Activated naive CD4-positive, alpha-beta T cell treated with anti-CD3 and anti-CD28 coated beads, Interleukin-2, amount 50 U/mL, for 72 hours (primary cell): ENCODE measurements around the gene CHMP2A. TPM values are rescaled to one million over a fixed set of nuclear protein-coding genes. Genes with fewer than 3 reads are reported as not detected.
"Not testable (repeated sequence)": the region's sequence is repeated elsewhere in the genome, so short reads cannot be mapped to it uniquely, and the experiment has no call there.

ENCODE experiments used
- ATAC-seq, 2 donors: fragments of 150-1000 bp; cut with Tn5 transposase; 2 replicates each; pipeline ENCODE4 v1.10.0; 2021; ENCODE audit warnings: mild to moderate bottlenecking in 2 of 2, moderate library complexity in 2 of 2
- DNase-seq, 2 donors: peaks; one replicate each; pipeline ENCODE4 v3.0.0; 2021 to 2022; ENCODE audit warnings: low spot score in 2 of 2
- H3K27ac Mint-ChIP-seq, 2 donors: one replicate each; pipeline ENCODE4 v1.8.0; 2022; ENCODE audit warnings: mild to moderate bottlenecking in 2 of 2, mixed read lengths in 2 of 2
- H3K36me3 Mint-ChIP-seq, 2 donors: one replicate each; pipeline ENCODE4 v1.8.0; 2022; ENCODE audit warnings: mixed read lengths in 2 of 2
- H3K9me3 Mint-ChIP-seq, 2 donors: one replicate each; pipeline ENCODE4 v1.8.0; 2022; ENCODE audit warnings: mixed read lengths in 2 of 2
- total RNA-seq, 2 donors: library from RNA; stranded (reverse); gene quantifications; one replicate each; pipeline ENCODE4 v1.2.3, GENCODE V29; 2022

CHMP2A gene
- total RNA-seq, 2 donors from 2014 or later, result 112 to 114 TPM

DNA sequence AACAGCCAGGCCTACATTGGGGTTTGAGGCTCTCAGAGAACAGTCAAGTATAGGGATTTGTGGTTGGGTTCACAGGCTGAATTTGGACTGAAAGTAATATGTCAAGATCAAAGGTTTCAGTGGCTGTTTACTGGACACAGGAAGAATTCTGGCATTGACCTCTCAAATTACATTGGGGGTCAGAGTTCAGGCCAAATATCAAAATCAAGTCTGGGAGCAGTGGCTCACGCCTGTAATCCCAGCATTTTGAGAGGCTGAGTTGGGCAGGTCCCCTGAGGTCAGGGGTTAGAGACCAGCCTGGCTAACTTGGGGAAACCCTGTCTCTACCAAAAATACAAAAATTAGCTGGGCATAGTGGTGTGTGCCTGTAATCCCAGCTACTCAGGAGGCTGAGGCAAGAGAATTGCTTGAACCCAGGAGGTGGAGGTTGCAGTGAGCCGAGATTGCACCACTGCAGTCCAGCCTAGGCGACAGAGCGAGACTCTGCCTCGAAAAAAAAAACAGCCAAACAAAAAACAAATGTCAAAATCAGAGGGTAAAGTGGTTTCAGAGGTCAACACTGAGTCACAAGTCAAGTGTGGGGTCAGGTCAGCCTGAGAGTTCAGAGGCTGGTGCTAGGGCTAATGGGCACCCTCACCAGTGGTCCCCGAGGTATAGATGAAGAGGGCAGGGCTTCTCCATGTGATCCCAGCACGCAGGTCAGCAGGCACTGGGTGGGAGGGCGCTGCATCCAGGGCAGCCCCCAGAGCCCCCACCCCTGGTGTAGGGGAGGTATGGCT, 44.6 kb downstream of the CHMP2A start:
- Mint-ChIP-seq H3K36me3 (peaks cover 11% of the 10 kb centered on the region in 2 donors), H3K27ac (peak overlapping the region in 1 of 2 donors; percentile 70), H3K9me3 (peaks cover 0 to 3% of the 10 kb centered on the region in 2 donors)
- no peak for ATAC-seq
- no peak for DNase-seq

DNA sequence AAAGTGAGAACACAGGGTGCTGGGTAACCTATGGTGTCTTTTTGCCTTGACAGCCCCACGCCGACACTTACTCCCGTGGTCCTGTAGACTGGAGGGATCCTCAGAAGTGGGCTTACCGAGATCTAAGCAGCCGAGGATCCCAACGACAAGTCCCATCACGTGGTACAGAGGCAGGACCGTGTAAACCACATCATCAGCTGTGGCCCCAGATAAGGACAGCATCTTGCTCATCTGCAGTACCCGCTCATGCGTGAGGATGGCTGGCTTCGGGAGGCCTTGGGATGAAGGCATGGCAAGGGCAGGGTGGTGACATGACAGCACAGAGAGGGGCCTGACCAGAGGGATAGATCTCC, 45.2 kb downstream of the CHMP2A start:
- H3K9me3 Mint-ChIP-seq, result peaks cover 0 to 3% of the 10 kb centered on the region in 2 donors
- H3K27ac Mint-ChIP-seq, result no peak overlapping the region
- no peak for DNase-seq

DNA sequence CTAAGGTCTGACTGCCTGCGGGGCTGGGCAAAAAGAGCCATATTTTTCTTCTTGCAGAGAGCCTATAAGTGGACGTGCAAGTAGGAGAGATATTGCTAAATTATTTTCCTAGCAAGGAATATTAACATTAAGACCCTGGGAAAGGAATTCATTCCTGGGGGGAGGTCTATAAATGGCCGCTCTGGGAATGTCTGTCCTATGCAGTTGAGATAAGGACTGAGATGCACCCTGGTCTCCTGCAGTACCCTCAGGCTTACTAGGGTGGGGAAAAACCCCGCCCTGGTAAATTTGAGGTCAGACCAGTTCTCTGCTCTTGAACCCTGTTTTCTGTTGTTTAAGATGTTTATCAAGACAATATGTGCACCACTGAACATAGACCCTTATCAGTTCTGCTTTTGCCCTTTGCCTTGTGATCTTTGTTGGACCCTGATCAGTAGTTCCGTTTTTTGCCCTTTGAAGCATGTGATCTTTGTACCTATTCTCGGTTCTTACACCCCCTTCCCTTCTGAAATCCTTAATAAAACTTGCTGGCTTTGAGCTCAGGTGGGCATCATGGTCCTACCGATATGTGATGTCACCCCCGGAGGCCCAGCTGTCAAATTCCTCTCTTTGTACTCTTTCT, 47.2 kb downstream of the CHMP2A start:
- H3K9me3 Mint-ChIP-seq, ATAC-seq, DNase-seq: not testable (repeated sequence)
- H3K27ac Mint-ChIP-seq, result peak overlapping the region; percentile 30 to 48
- peaks cover 10% of the 10 kb centered on the region in 2 donors for H3K36me3 Mint-ChIP-seq

More for the DNA sequence above, 45.2 kb downstream of the CHMP2A start:
- peaks cover 10% of the 10 kb centered on the region in 2 donors for H3K36me3 Mint-ChIP-seq
- ATAC-seq, result no peak

Other genes starting within 250 kb of the CHMP2A start
- 10 to 100 TPM; 30.3 to 37.8 TPM for gene ERVK3-1, start 249.7 kb downstream of the CHMP2A start, total RNA-seq
- 1 to 10 TPM; 3.1 to 4.3 TPM for gene ZSCAN22, start 228.1 kb downstream of the CHMP2A start, total RNA-seq
- 10 to 100 TPM; 12.9 to 14.9 TPM for gene A1BG, start 201.6 kb downstream of the CHMP2A start, total RNA-seq
- gene ZNF497, start 192.4 kb downstream of the CHMP2A start, total RNA-seq, result 1 to 10 TPM in 1 of 2 donors, under 1 TPM in 1; 0.23 to 2.6 TPM
- 1 to 10 TPM in 1 of 2 donors, under 1 TPM in 1; 0.48 to 2.1 TPM for gene ZNF837, start 174.1 kb downstream of the CHMP2A start, total RNA-seq
- 1,000 to 10,000 TPM; 1,454 to 1,511 TPM for gene RPS5, start 167.8 kb downstream of the CHMP2A start, total RNA-seq
- under 1 TPM; 0.48 to 0.60 TPM for gene RNF225, start 159.4 kb downstream of the CHMP2A start, total RNA-seq
- gene ZNF584, start 146.5 kb downstream of the CHMP2A start, total RNA-seq, result 10 to 100 TPM; 10.4 to 13.9 TPM
- 1 to 10 TPM; 3.1 to 3.4 TPM for gene ZNF132, start 115.0 kb downstream of the CHMP2A start, total RNA-seq
- 1 to 10 TPM; 5.7 to 7.9 TPM for gene ZNF324B, start 103.5 kb downstream of the CHMP2A start, total RNA-seq
- 1 to 10 TPM; 6.4 to 7.7 TPM for gene ZNF324, start 88.0 kb downstream of the CHMP2A start, total RNA-seq
- 1 to 10 TPM; 4.8 to 5.0 TPM for gene ZNF446, start 78.8 kb downstream of the CHMP2A start, total RNA-seq
- 10 to 100 TPM; 10.2 to 21.4 TPM for gene SLC27A5, start 43.1 kb downstream of the CHMP2A start, total RNA-seq
- 10 to 100 TPM in 1 of 2 donors, 1 to 10 TPM in 1; 7.9 to 12.2 TPM for gene ZBTB45, start 35.3 kb downstream of the CHMP2A start, total RNA-seq
- gene TRIM28, start 11.0 kb downstream of the CHMP2A start, total RNA-seq, result 100 to 1,000 TPM; 446 to 497 TPM
- 100 to 1,000 TPM; 121 to 123 TPM for gene UBE2M, start 3.5 kb upstream of the CHMP2A start, total RNA-seq
- 10 to 100 TPM; 22.1 to 26.8 TPM for gene MZF1, start 18.2 kb upstream of the CHMP2A start, total RNA-seq